IPS-NIHi11 (cell line): ENCODE results near the gene RGS7.
A peak's percentile ranks its signal among the peaks of the same experiment; 100 is the strongest.

Experiments
- DNase-seq: peaks from one replicate; pipeline ENCODE4 v3.0.0; 2012; ENCODE audit warnings: mixed read lengths, low spot score

Gene RGS7

GRCh38 chr1:241356519-241357365 is at the start of gene RGS7:
Gene RGS7 (minus strand): TSS chr1:241357205.
- peak; percentile 89 for DNase-seq

- no peak for DNase-seq
Observed at GRCh38 chr1:241406421-241406820, 49.4 kb upstream of the RGS7 start.

GRCh38 chr1:241401156-241401555 is 44.2 kb upstream of the RGS7 start:
- no peak for DNase-seq

- DNase-seq = no peak
Observed at GRCh38 chr1:241396747-241397681, 40.0 kb upstream of the RGS7 start.

GRCh38 chr1:241391926-241392710 is 35.1 kb upstream of the RGS7 start:
- no peak for DNase-seq

GRCh38 chr1:241390526-241390925 is 33.5 kb upstream of the RGS7 start:
- no peak for DNase-seq

GRCh38 chr1:241389400-241389799 is 32.4 kb upstream of the RGS7 start:
- no peak for DNase-seq

GRCh38 chr1:241387216-241387615 is 30.2 kb upstream of the RGS7 start:
- no peak for DNase-seq

GRCh38 chr1:241376701-241377100 is 19.7 kb upstream of the RGS7 start:
- no peak for DNase-seq

- DNase-seq = no peak
Observed at GRCh38 chr1:241375886-241376285, 18.9 kb upstream of the RGS7 start.

GRCh38 chr1:241366196-241366595 is 9.2 kb upstream of the RGS7 start:
- no peak for DNase-seq

- DNase-seq = no peak
Observed at GRCh38 chr1:241362350-241362749, 5.3 kb upstream of the RGS7 start.

- peak; percentile 8 for DNase-seq
Observed at GRCh38 chr1:241357366-241358340, 648 bp upstream of the RGS7 start.

- DNase-seq = no peak
Observed at GRCh38 chr1:241356187-241356518, 852 bp downstream of the RGS7 start.

GRCh38 chr1:241355311-241356010 is 1.5 kb downstream of the RGS7 start:
- DNase-seq = no peak

GRCh38 chr1:241352401-241352800 is 4.6 kb downstream of the RGS7 start:
- no peak for DNase-seq

- DNase-seq = no peak
Observed at GRCh38 chr1:241351841-241352240, 5.2 kb downstream of the RGS7 start.

- DNase-seq = no peak
Observed at GRCh38 chr1:241343956-241344355, 13.0 kb downstream of the RGS7 start.

GRCh38 chr1:241336335-241336734 is 20.7 kb downstream of the RGS7 start:
- DNase-seq = no peak

- no peak for DNase-seq
Observed at GRCh38 chr1:241332987-241333386, 24.0 kb downstream of the RGS7 start.
